Measurements from ENCODE around the gene OTOP2.
"Not testable (repeated sequence)": the region's sequence is repeated elsewhere in the genome, so short reads cannot be mapped to it uniquely, and the experiment has no call there.

The OTOP2 gene

DNA sequence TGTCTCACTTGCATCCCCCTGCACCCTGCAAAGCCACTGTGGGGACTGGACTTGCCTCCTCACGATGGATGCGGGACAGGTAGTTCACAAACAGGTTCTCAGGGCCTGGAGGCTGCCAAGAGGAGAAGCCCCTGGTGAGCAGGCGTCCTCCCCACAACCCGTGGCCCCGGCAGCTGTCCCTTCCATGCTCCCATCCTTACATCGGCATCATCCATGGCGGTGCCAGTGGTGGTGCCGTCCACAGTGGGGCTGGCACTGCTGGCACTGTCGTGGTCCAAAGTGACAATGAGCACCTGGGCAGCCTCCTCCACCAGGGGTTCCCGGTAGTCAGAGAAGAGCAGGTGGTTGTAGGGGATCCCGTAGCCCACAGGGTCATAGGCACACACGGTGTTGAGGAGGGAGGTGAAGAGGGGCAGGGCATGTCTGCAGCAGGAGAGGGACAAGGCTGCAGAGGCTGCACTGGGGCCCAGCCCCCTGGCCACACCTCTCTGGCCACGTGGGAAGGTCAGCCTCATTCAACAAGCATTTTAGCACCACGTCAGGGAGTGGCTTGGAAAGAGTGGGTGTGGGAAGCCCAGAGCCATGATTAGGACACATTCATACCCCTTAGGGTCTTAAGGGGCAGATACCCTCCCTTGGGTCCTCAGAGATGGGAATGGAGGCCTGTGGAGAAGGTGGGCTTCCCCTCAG is 35.9 kb downstream of the OTOP2 start:
- Histone ChIP-seq H3K9ac (ENCODE audit: low read length) (no peak overlapping the region), H3K4me1 (ENCODE audit: control insufficient read depth, low read depth, low read length) (no peaks in the 10 kb centered on the region), H3K27me3 (ENCODE audit: control insufficient read depth, insufficient read depth, low read length) (peaks cover 13% of the 10 kb centered on the region), H3K27ac (ENCODE audit: low read length) (no peak overlapping the region), H3K4me3 (ENCODE audit: low read length) (no peak overlapping the region), H3K36me3 (ENCODE audit: control insufficient read depth, low read depth, low read length) (no peaks in the 10 kb centered on the region), H3K9me3 (ENCODE audit: control insufficient read depth, low read depth, low read length) (no peaks in the 10 kb centered on the region)

- H3K4me1 ChIP-seq (ENCODE audit: control insufficient read depth, low read depth, low read length) = no peaks in the 10 kb centered on the region
- no peak overlapping the region for H3K9ac ChIP-seq (ENCODE audit: low read length)
- H3K36me3 ChIP-seq (ENCODE audit: control insufficient read depth, low read depth, low read length) = no peaks in the 10 kb centered on the region
- H3K27ac ChIP-seq (ENCODE audit: low read length) = no peak overlapping the region
- H3K27me3 ChIP-seq (ENCODE audit: control insufficient read depth, insufficient read depth, low read length) = peaks cover 13% of the 10 kb centered on the region
- H3K4me3 ChIP-seq (ENCODE audit: low read length) = no peak overlapping the region
- H3K9me3 ChIP-seq (ENCODE audit: control insufficient read depth, low read depth, low read length) = no peaks in the 10 kb centered on the region
Observed at GRCh38 chr17:74960570-74961342, 36.7 kb downstream of the OTOP2 start.

DNA sequence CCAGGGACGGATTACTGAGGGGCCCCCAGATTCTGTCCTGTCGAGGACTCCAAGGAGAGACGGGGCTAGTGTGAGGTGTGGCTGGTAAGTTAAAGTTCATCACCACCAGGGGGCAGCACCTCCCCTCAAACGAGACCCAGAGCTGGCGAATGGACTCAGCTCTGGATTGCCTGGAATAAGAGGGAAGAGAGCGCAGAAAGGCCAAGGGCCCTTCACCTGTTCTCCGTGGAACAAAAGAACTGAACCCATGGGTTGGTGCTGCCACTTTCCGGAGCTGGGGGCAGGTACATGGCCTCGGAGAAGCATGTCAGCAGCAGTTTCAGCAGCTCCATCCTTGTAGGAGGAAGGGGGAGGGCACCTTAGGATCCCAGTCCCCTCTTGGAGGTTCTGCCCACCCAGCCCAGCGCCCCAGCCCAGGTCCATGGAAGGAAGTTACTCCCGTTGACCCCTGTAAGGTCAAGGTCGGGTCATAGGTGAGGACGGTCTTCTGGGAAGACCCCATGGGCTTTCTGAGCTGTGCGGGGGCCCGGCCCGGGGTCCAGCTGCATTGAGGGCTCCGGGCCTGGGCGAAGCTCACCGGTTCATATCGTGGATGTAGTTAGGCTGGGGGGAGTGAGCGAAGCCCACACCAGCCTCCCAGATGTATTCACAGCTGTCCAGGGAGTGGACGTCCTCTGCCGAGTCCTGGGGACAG is 37.7 kb downstream of the OTOP2 start:
- H3K4me3 ChIP-seq (ENCODE audit: low read length) = no peak overlapping the region
- peaks cover 13% of the 10 kb centered on the region for H3K27me3 ChIP-seq (ENCODE audit: control insufficient read depth, insufficient read depth, low read length)

DNA sequence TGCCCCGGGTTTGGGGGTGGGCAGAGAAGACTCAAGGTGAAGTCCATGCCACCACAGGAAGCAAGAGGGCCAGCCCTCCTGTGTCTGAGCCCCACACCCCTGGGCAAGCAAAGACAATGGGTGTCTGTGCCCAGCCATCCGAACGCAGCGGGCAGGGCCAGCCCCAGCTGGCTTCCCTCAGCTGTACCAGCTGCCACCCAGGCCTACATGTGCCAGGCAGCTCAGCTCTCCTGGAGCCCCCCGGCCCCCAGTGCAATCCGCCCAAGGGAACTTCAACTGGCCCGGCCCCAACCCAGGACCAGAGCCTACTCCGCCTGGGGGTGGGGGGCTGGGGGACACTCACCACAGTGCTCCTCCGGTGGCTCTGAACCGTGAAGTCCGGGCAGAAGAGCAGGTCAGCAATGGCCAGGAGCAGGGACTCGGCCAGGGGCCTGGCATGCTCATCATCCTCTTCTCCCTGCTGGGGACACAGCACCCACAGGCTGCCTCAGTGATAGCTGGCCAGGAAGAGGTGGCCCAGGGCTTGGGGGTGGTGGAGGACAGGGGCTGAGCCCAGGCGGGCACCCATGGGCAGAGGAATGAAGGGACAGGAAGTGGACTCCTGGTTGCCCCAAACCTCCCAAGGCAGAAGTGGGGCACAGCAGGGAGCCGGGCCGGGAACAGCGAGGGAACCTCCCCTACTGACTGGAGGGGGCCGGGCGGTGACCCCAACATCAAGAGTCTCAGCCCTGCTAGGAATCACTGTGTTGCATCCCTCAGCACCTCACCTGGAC is 38.7 kb downstream of the OTOP2 start:
- Histone ChIP-seq H3K4me1 (ENCODE audit: control insufficient read depth, low read depth, low read length) (no peaks in the 10 kb centered on the region), H3K4me3 (ENCODE audit: low read length) (no peak overlapping the region), H3K27me3 (ENCODE audit: control insufficient read depth, insufficient read depth, low read length) (peaks cover 13% of the 10 kb centered on the region), H3K36me3 (ENCODE audit: control insufficient read depth, low read depth, low read length) (no peaks in the 10 kb centered on the region), H3K9ac (ENCODE audit: low read length) (no peak overlapping the region), H3K9me3 (ENCODE audit: control insufficient read depth, low read depth, low read length) (no peaks in the 10 kb centered on the region), H3K27ac (ENCODE audit: low read length) (no peak overlapping the region)

More for the DNA sequence above, 37.7 kb downstream of the OTOP2 start:
- Histone ChIP-seq H3K4me1 (ENCODE audit: control insufficient read depth, low read depth, low read length) (no peaks in the 10 kb centered on the region), H3K9me3 (ENCODE audit: control insufficient read depth, low read depth, low read length) (no peaks in the 10 kb centered on the region), H3K36me3 (ENCODE audit: control insufficient read depth, low read depth, low read length) (no peaks in the 10 kb centered on the region), H3K9ac (ENCODE audit: low read length) (no peak overlapping the region), H3K27ac (ENCODE audit: low read length) (no peak overlapping the region)

- H3K9me3 ChIP-seq (ENCODE audit: control insufficient read depth, low read depth, low read length) = no peaks in the 10 kb centered on the region
- H3K4me3 ChIP-seq (ENCODE audit: low read length) = no peak overlapping the region
- H3K36me3 ChIP-seq (ENCODE audit: control insufficient read depth, low read depth, low read length) = no peaks in the 10 kb centered on the region
- no peak overlapping the region for H3K9ac ChIP-seq (ENCODE audit: low read length)
- H3K27me3 ChIP-seq (ENCODE audit: control insufficient read depth, insufficient read depth, low read length) = peaks cover 6% of the 10 kb centered on the region
- H3K27ac ChIP-seq (ENCODE audit: low read length) = no peak overlapping the region
- H3K4me1 ChIP-seq (ENCODE audit: control insufficient read depth, low read depth, low read length) = peaks cover 6% of the 10 kb centered on the region
Observed at GRCh38 chr17:74963656-74964055, 39.6 kb downstream of the OTOP2 start.

DNA sequence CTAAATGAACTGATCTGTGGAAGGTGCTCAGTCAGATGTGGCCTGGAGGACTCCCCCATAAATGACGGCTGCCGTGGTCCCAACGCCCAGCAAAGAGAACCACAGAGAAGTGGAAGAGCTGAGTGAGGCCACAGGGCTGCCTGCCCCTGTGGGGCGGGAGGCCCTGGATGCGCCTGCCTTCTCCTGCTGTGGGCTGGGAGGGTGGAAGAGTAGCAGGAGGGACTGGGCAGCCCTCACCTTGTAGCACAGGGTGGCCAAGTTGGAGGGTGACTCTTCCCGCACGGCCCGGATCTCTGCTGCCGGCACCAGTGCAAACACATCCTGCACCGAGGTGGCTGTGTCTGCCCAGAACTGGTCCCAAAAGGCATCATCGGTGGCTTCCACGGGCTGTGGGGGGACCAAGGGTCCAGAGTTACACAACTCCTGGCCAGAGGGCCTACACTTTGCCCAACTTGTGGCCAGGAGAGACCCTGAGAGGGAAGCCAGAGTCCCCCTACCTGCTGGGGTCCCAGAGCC is 40.2 kb downstream of the OTOP2 start:
- Histone ChIP-seq H3K4me1 (ENCODE audit: control insufficient read depth, low read depth, low read length) (peaks cover 6% of the 10 kb centered on the region), H3K9me3 (ENCODE audit: control insufficient read depth, low read depth, low read length) (no peaks in the 10 kb centered on the region), H3K27me3 (ENCODE audit: control insufficient read depth, insufficient read depth, low read length) (peaks cover 2% of the 10 kb centered on the region), H3K4me3 (ENCODE audit: low read length) (no peak overlapping the region), H3K9ac (ENCODE audit: low read length) (no peak overlapping the region), H3K27ac (ENCODE audit: low read length) (no peak overlapping the region), H3K36me3 (ENCODE audit: control insufficient read depth, low read depth, low read length) (no peaks in the 10 kb centered on the region)

DNA sequence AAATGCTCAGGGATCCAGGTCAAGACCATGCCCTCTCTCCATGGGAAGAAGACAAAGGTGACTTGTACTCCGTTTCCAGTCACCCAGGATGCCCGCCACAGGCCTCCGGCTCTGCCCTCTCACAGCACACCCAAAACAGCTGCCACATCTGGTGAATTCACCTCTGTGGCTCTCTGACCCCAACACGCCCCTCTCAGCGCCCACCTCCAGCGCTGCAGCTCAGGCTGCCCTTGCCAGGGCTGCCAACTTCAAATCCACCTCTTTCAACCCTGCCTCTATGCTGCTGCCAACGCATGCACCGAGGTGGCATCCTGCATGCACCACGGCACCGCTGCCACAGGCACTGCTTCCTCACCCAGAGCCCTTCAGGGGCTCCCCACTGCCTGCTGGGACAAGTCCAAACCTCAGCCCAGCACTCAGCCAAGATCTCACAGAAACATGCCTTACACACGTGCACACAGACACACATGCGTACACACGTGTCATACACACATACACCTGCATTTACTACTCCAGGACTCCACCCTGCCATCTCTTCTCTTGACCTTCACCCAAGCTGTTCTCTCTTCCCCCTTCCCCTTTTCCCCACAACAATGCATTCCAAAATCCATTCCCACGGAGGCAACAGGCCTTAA is 41.0 kb downstream of the OTOP2 start:
- H3K9ac ChIP-seq (ENCODE audit: low read length) = no peak overlapping the region
- H3K4me1 ChIP-seq (ENCODE audit: control insufficient read depth, low read depth, low read length) = peaks cover 6% of the 10 kb centered on the region
- no peaks in the 10 kb centered on the region for H3K27me3 ChIP-seq (ENCODE audit: control insufficient read depth, insufficient read depth, low read length)
- H3K36me3 ChIP-seq (ENCODE audit: control insufficient read depth, low read depth, low read length) = no peaks in the 10 kb centered on the region
- no peak overlapping the region for H3K4me3 ChIP-seq (ENCODE audit: low read length)
- H3K27ac ChIP-seq (ENCODE audit: low read length) = no peak overlapping the region
- no peaks in the 10 kb centered on the region for H3K9me3 ChIP-seq (ENCODE audit: control insufficient read depth, low read depth, low read length)

GRCh38 chr17:74968361-74968780 is 44.3 kb downstream of the OTOP2 start:
- Histone ChIP-seq H3K4me1 (ENCODE audit: control insufficient read depth, low read depth, low read length) (peaks cover 6% of the 10 kb centered on the region), H3K9me3 (ENCODE audit: control insufficient read depth, low read depth, low read length) (no peaks in the 10 kb centered on the region), H3K9ac (ENCODE audit: low read length) (no peak overlapping the region), H3K36me3 (ENCODE audit: control insufficient read depth, low read depth, low read length) (no peaks in the 10 kb centered on the region), H3K27ac (ENCODE audit: low read length) (no peak overlapping the region), H3K27me3 (ENCODE audit: control insufficient read depth, insufficient read depth, low read length) (peaks cover 31% of the 10 kb centered on the region), H3K4me3 (ENCODE audit: low read length) (no peak overlapping the region)

DNA sequence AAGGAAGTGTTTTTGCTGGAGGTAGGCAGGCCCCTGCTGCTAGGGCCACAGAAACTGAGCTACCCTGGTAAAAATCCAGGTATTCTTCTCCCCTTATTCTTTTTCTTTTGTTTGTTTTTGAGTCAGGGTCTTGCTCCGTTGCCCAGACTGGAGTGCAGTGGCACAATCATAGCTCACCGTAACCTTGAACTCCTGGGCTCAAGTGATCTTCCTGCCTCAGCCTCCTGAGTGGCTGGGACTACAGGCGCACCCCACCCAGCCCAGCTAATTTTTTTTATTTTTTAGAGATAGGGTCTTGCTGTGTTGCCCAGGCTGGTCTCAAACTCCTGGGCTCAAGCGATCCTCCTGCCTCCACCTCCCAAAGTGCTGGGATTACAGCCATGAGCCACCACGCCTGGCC is 45.4 kb downstream of the OTOP2 start:
- not testable (repeated sequence) for H3K9me3 ChIP-seq (ENCODE audit: control insufficient read depth, low read depth, low read length); H3K36me3 ChIP-seq (ENCODE audit: control insufficient read depth, low read depth, low read length); H3K4me3 ChIP-seq (ENCODE audit: low read length); H3K4me1 ChIP-seq (ENCODE audit: control insufficient read depth, low read depth, low read length); H3K9ac ChIP-seq (ENCODE audit: low read length); H3K27ac ChIP-seq (ENCODE audit: low read length)
- peaks cover 43% of the 10 kb centered on the region for H3K27me3 ChIP-seq (ENCODE audit: control insufficient read depth, insufficient read depth, low read length)

DNA sequence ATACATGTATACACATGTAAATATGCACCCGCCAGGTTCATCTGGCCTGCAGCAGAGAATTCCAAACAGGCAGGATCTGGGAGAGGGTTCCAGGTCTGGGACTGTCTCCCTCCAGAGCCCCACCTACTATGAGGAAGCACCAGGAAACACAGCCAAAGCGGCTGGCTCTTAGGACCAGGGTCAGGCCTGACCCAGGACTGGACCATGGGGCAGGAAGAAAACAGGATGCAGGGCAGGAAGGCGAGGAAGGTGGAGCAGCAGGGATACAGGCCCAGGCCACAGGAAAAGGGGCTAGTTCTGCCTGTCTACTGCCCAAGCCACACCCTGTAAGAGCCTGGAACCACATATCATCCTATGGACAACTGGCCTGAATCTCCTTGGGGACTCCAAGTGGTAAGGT is 46.3 kb downstream of the OTOP2 start:
- Histone ChIP-seq H3K27me3 (ENCODE audit: control insufficient read depth, insufficient read depth, low read length) (peaks cover 52% of the 10 kb centered on the region), H3K9ac (ENCODE audit: low read length) (no peak overlapping the region), H3K4me3 (ENCODE audit: low read length) (no peak overlapping the region), H3K27ac (ENCODE audit: low read length) (no peak overlapping the region), H3K9me3 (ENCODE audit: control insufficient read depth, low read depth, low read length) (no peaks in the 10 kb centered on the region), H3K36me3 (ENCODE audit: control insufficient read depth, low read depth, low read length) (no peaks in the 10 kb centered on the region), H3K4me1 (ENCODE audit: control insufficient read depth, low read depth, low read length) (peaks cover 6% of the 10 kb centered on the region)

Measured in iPS-18a (cell line).